Stimulated activated CD4-positive, alpha-beta T cell treated with anti-CD3 and anti-CD28 coated beads, Interleukin-1b, Interleukin-23, amount 100 ng/mL, for 48 hours (primary cell): ENCODE results near the gene HS3ST5.
"Not testable (repeated sequence)": the region's sequence is repeated elsewhere in the genome, so short reads cannot be mapped to it uniquely, and the experiment has no call there.

Experiments
- DNase-seq: peaks from one replicate; pipeline ENCODE4 v3.0.0-alpha.2; 2020

HS3ST5 gene

GRCh38 chr6:114327074-114327473, 15.7 kb downstream of the HS3ST5 start:
- DNase-seq = no peak

- no peak for DNase-seq
These were observed 19.0 kb downstream of the HS3ST5 start for GRCh38 chr6:114323784-114324183.

GRCh38 chr6:114319749-114320148, 23.1 kb downstream of the HS3ST5 start:
- DNase-seq = no peak

- no peak for DNase-seq
These were observed 26.8 kb downstream of the HS3ST5 start for GRCh38 chr6:114315831-114316595.

- DNase-seq = not testable (repeated sequence)
These were observed 29.0 kb downstream of the HS3ST5 start for GRCh38 chr6:114313816-114314215.

GRCh38 chr6:114312931-114313330, 29.9 kb downstream of the HS3ST5 start:
- no peak for DNase-seq

GRCh38 chr6:114310053-114310452, 32.8 kb downstream of the HS3ST5 start:
- no peak for DNase-seq

- DNase-seq = no peak
These were observed 38.4 kb downstream of the HS3ST5 start for GRCh38 chr6:114304304-114304887.

GRCh38 chr6:114301596-114302219, 41.1 kb downstream of the HS3ST5 start:
- no peak for DNase-seq

GRCh38 chr6:114297135-114297534, 45.7 kb downstream of the HS3ST5 start:
- DNase-seq = no peak

- DNase-seq = no peak
These were observed 50.4 kb downstream of the HS3ST5 start for GRCh38 chr6:114292431-114292830.

- DNase-seq = no peak
These were observed 51.4 kb downstream of the HS3ST5 start for GRCh38 chr6:114291428-114291827.

- DNase-seq = no peak
These were observed 52.0 kb downstream of the HS3ST5 start for GRCh38 chr6:114290864-114291263.

- no peak for DNase-seq
These were observed 53.9 kb downstream of the HS3ST5 start for GRCh38 chr6:114288701-114289495.

- DNase-seq = no peak
These were observed 55.4 kb downstream of the HS3ST5 start for GRCh38 chr6:114287461-114287860.

GRCh38 chr6:114286211-114286610, 56.6 kb downstream of the HS3ST5 start:
- no peak for DNase-seq

GRCh38 chr6:114284281-114284680, 58.5 kb downstream of the HS3ST5 start:
- DNase-seq = no peak

GRCh38 chr6:114282292-114282691, 60.5 kb downstream of the HS3ST5 start:
- no peak for DNase-seq

- DNase-seq = no peak
These were observed 61.3 kb downstream of the HS3ST5 start for GRCh38 chr6:114281496-114281895.

- DNase-seq = no peak
These were observed 62.4 kb downstream of the HS3ST5 start for GRCh38 chr6:114280239-114280982.

GRCh38 chr6:114277220-114277619, 65.6 kb downstream of the HS3ST5 start:
- DNase-seq = no peak

- no peak for DNase-seq
These were observed 66.0 kb downstream of the HS3ST5 start for GRCh38 chr6:114276783-114277182.

- DNase-seq = no peak
These were observed 68.0 kb downstream of the HS3ST5 start for GRCh38 chr6:114274836-114275235.
